ENCODE data around the gene INPP4A.
"Not testable (repeated sequence)": the region's sequence is repeated elsewhere in the genome, so short reads cannot be mapped to it uniquely, and the experiment has no call there.

INPP4A gene

GRCh38 chr2:98569915-98570314, 125.3 kb downstream of the INPP4A start:
- DNase-seq: no peak

GRCh38 chr2:98570356-98570755, 125.7 kb downstream of the INPP4A start:
- DNase-seq: no peak

GRCh38 chr2:98571121-98571701, 126.6 kb downstream of the INPP4A start:
- DNase-seq: no peak

- no peak for DNase-seq
These were observed 127.1 kb downstream of the INPP4A start for GRCh38 chr2:98571796-98572195.

DNA sequence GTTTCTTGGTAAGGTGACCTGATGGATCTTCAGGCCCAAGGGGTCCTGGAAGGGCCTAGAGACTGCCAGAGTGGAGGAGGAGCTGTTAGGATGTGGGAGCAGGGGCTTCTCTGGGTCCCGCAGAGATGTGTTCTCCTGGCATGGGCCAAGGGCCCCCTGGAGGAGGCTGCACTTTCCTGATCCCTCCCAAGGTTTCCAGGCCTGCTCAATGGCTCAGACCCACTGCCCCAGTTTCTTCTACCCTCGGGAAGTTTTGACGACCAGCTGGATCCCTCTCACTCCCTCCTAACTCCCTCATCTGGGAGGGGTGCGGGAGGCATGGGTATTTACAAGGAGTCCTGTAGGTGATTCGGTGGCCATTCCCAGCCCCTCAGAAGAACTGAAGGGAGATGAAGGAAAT, 127.6 kb downstream of the INPP4A start:
- DNase-seq: no peak

- no peak for DNase-seq
These were observed 128.0 kb downstream of the INPP4A start for GRCh38 chr2:98572676-98573075.

- DNase-seq: no peak
These were observed 128.8 kb downstream of the INPP4A start for GRCh38 chr2:98573426-98573825.

GRCh38 chr2:98576666-98577312, 132.1 kb downstream of the INPP4A start:
- no peak for DNase-seq

DNA sequence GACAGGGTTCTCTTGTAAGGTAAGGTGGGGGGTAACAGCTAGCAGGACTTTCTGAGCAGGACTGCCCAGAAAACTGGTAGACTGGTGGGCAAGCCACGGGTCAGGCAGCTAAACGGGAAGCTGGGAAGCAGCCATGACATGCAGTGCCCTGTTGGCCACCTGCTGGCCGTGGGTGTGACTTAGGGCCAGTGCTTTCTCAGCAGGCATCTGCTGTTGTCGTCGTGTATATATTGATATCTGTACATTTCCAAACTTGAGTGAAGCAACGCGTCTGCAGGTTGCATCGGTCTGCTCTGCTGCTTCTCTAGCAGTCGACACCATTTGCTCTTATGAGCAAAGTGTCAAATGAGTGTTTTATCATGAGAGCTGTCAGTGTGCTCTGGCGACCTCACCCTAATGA, 132.7 kb downstream of the INPP4A start:
- no peak for DNase-seq

- DNase-seq: no peak
These were observed 133.6 kb downstream of the INPP4A start for GRCh38 chr2:98578231-98578630.

DNA sequence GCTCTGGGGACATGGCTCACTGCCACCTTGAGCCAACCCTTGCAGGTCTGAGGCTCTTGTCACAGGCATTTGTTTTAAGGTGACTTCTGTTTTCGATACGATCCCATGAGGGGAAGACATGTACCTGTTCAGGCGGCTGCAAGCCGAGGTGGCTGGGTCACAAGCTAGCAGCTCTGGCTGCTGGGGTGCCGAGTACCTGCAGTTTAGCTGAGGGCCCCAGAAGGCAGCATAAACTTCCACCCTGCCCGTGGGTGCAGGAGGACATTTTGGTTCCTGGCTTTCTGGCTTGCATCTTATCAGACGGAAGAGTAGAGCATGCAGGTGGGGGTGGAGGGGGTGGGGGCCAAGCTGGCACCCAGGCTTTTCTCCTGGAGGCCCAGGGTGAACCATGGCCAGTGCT, 135.3 kb downstream of the INPP4A start:
- no peak for DNase-seq

GRCh38 chr2:98580656-98581284, 136.1 kb downstream of the INPP4A start:
- no peak for DNase-seq

- no peak for DNase-seq
These were observed 137.9 kb downstream of the INPP4A start for GRCh38 chr2:98582523-98582922.

- no peak for DNase-seq
These were observed 138.6 kb downstream of the INPP4A start for GRCh38 chr2:98583276-98583675.

DNA sequence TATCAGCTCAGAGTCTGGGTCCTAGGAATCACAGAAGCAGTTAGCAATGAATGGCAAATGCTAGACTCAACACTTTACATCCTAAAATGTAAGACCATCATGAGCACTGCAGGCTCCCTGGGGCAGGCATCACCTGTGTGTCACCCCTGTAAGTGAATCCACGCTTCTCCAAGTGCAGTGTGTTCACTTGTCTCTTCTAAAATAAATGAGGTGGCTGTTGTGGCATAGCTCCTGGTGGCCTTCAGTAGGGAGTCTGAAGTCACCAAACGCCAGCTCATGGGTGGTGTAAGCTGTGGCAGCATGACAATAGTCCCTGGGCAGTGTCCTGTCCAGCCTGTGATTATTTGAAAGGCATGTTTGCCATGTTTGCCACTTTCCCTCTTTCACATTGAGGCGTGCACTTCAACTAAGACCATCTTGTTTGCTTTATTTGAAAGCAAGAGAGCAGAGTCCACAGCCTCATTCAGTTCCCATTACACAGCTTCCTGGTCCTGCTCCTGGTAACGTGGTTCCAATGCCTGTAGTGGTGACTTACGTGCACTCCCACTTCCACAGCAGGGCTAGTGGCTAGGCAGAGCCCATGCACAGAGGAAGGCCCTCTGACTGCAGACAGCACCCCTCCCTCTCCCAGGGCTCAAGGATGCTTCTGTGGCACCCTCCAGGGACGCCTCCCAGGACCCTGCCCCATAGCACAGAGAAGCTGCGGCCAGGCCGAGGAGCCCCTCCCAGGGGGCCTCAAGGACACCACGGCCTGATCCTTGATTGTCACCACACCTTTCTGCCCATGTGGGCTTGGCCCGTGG, 139.4 kb downstream of the INPP4A start:
- DNase-seq: no peak

- no peak for DNase-seq
These were observed 140.7 kb downstream of the INPP4A start for GRCh38 chr2:98585386-98585785.

DNA sequence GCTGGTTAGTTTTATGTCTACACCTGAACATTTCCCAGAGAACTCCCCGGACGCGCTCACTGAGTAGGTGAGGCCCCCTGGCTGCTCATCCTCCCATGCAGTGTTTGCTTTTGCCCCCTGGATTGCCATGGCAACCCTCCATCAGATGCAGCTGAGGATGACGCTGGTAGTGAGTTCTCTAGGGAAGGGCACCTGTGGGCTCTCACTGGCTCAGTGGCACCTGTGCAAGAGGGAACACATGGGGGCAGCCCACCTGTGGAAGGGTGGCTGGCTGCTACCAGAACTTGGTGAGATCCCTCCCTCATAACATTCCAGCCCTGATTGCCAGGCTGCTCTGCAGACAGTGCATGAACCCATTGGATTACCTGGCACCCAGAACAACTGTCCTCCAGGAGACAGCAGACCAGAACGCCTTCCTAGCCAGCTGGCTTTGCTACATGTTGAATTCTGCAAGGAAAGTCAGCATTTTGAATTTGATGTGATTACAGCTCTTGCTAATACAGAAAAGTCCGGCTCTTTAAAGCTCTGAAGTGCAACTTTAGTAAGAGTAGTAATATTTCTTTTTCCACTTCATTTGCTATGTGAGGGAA, 142.0 kb downstream of the INPP4A start:
- DNase-seq: no peak

- DNase-seq: no peak
These were observed 144.3 kb downstream of the INPP4A start for GRCh38 chr2:98588880-98589431.

DNA sequence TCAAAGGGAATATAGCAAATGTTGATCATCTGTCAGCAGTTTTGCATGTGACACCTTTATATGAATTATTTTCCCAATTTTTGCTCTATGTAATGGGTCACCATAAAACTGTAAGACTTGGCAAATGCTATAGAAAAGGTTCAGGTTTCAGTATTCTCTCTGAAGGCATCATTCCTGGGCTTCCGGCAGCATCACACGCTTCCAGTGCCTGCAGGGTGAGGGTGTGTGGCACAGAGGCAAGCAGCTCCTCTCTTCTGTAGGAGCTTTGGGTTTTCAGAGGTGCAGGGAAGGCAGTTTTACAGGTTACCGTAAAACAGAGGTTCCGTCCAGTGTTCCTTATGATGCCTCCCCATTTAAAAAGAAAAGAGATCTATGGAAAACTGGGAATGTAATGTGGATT, 144.8 kb downstream of the INPP4A start:
- no peak for DNase-seq

DNA sequence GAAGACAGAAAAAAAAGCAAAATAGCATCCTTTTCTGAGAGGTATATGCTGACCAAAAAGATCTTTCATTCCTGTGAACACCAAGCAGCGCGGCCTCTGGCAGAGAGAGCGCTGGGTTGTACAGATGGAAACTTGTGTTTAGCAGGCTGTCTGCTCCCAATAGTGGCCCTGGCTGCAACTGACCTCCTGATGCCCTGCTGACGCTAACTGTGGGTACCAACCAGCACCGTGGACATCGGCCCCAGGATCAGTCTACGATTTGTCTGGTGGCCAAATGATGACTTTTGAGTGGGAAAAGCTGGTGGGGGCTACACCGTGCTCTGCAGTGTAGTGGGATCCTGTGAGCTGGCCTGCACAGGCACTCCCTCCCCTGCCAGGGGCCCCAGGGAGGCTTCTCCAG, 147.9 kb downstream of the INPP4A start:
- DNase-seq: no peak

DNA sequence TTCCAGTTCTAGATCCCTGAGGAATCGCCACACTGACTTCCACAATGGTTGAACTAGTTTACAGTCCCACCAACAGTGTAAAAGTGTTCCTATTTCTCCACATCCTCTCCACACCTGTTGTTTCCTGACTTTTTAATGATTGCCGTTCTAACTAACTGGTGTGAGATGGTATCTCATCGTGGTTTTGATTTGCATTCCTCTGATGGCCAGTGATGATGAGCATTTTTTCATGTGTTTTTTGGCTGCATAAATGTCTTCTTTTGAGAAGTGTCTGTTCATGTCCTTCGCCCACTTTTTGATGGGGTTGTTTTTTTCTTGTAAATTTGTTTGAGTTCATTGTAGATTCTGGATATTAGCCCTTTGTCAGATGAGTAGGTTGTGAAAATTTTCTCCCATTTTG, 150.0 kb downstream of the INPP4A start:
- not testable (repeated sequence) for DNase-seq

DNA sequence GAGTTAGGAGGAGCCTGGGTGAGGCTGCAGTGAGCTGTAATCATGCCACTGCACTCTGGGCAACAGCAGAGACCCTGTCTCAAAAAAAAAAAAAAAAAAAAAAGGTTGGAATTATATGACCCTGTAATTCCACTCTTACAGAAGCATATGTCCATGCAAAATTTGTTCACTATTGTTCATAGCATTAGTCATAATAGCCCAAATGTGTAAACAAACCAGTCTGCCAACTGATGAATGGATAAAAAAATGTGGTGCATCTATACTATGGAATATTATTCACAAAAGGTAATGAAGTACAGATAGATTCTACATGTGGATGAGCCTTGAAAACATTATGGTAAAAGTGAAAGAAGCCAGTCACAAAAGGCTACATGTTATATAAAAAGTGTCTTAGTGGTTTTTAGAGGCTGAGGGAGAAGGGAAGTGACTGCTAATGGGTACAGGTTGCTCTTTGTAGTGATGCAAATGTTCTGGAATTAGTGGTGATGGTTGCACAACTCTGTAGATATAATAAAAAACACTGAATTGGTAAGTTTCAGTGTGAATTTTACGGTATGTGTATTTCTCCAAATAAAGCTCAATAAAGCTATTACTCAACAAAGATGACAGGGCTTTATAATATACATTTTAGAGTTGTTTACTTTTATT, 154.2 kb downstream of the INPP4A start:
- DNase-seq: no peak
